Tibial nerve (tissue), 4 donors: ENCODE results near the gene MYRF. TPM values are rescaled to one million over a fixed set of nuclear protein-coding genes. Genes with fewer than 3 reads are reported as not detected.

Experiments used
- DNase-seq, 2 donors: peaks; one replicate each; pipeline ENCODE4 v3.0.0-alpha.2; 2019; ENCODE audit warnings: low spot score in 2 of 2
- H3K27ac ChIP-seq, 4 donors: fragments of 200-600 bp; sonication (generic) in 3 of 4; one replicate each; pipeline ENCODE4 v1.5.1; 2017 to 2019; ENCODE audit warnings: mild to moderate bottlenecking in 1 of 4
- H3K27me3 ChIP-seq, 2 donors: fragments of 200-600 bp; sonication (generic) in 1 of 2; one replicate each; pipeline versions ENCODE4 v1.5.1 to v1.6.0; 2017 to 2019
- H3K36me3 ChIP-seq, 3 donors: fragments of 200-600 bp; sonication (generic); one replicate each; pipeline ENCODE4 v1.5.1; 2018 to 2019
- H3K4me1 ChIP-seq, 4 donors: fragments of 200-600 bp; sonication (generic) in 3 of 4; one replicate each; pipeline ENCODE4 v1.5.1; 2017 to 2019
- H3K4me3 ChIP-seq, 4 donors: fragments of 200-600 bp; sonication (generic) in 3 of 4; one replicate each; pipeline ENCODE4 v1.5.1; 2017 to 2019; ENCODE audit warnings: mild to moderate bottlenecking in 1 of 4, moderate library complexity in 1 of 4
- H3K9me3 ChIP-seq, 4 donors: fragments of 200-600 bp; sonication (generic) in 3 of 4; one replicate each; pipeline ENCODE4 v1.5.1; 2017 to 2019
- EP300 ChIP-seq, 2 donors: sonication (generic); formaldehyde crosslinking; IDR thresholded peaks; one replicate each; pipeline ENCODE4 v1.6.1; 2017; ENCODE audit warnings: antibody characterized with exemption in 2 of 2, mild to moderate bottlenecking in 1 of 2
- POLR2A ChIP-seq, 2 donors: fragments of 450-650 bp; IDR thresholded peaks; one replicate each; pipeline ENCODE4 v1.6.1; 2017; ENCODE audit warnings: antibody characterized with exemption in 2 of 2, mild to moderate bottlenecking in 2 of 2, moderate library complexity in 2 of 2
- WGBS, 2 donors: methylation state at CpG; one replicate each; pipeline ENCODE4 v1.1.5; 2018; 5-methylcytosine and 5-hydroxymethylcytosine counted together
- total RNA-seq, 4 donors: library from RNA; depleted of rRNA; stranded (reverse); fragments of >200 nt; gene quantifications; one replicate each; pipeline ENCODE4 v1.1.0, GENCODE V29; 2016
- TF ChIP-seq, protein P1 (sequence below), 5 experiments: fragments of 200-600 bp in 3 of 5; fragments of 450-650 bp in 2 of 5; sonication (generic) in 3 of 5; IDR thresholded peaks; one replicate each; pipeline ENCODE4 v1.5.1; 2016 to 2019; ENCODE audit warnings: antibody characterized with exemption in 5 of 5, mild to moderate bottlenecking in 3 of 5, moderate library complexity in 2 of 5

MYRF gene
- total RNA-seq, 4 donors from 2014 or later, result 1.0 to 7.5 (median 2.1) TPM

DNA sequence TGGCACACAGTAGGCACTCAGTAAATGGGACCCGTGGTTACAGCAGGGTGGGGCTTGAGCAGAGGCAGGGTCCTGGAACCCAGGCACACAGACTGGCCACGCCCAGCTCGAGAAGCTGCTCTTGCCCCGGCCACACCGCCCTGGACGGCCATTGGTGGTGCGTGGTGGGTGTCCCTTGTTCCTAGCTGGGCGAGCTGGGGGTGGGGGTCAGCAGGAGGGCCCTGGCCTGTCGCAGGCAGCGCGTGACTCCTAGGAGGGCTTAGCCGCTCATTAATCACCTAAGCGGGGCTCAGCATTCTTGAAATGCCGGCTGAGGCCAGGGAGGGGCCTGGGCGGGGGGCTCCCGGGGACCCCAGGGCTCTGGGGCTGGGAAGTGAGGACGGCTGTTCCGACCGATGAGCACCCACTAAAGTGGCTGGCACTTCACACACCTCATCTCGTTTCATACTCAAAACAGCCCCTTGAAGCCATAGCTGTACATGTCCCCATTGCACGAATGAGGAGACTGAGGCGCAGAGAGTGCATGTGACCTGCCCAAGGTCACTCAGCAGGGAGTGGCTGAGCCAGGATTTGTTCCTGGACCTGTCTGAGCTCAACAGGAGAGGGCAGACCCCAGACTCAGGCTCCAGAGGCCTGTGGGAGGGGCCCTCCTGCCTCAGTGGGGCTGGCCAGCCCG lies 11.6 kb downstream of the MYRF start:
- Histone ChIP-seq H3K27ac (no peak overlapping the region), H3K27me3 (no peaks in the 10 kb centered on the region), H3K4me3 (no peak overlapping the region), H3K36me3 (no peaks in the 10 kb centered on the region), H3K4me1 (peaks cover 0 to 7% (median 0%) of the 10 kb centered on the region in 4 donors), H3K9me3 (no peaks in the 10 kb centered on the region)
- TF ChIP-seq, protein P1, sequence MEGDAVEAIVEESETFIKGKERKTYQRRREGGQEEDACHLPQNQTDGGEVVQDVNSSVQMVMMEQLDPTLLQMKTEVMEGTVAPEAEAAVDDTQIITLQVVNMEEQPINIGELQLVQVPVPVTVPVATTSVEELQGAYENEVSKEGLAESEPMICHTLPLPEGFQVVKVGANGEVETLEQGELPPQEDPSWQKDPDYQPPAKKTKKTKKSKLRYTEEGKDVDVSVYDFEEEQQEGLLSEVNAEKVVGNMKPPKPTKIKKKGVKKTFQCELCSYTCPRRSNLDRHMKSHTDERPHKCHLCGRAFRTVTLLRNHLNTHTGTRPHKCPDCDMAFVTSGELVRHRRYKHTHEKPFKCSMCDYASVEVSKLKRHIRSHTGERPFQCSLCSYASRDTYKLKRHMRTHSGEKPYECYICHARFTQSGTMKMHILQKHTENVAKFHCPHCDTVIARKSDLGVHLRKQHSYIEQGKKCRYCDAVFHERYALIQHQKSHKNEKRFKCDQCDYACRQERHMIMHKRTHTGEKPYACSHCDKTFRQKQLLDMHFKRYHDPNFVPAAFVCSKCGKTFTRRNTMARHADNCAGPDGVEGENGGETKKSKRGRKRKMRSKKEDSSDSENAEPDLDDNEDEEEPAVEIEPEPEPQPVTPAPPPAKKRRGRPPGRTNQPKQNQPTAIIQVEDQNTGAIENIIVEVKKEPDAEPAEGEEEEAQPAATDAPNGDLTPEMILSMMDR (IDR thresholded peaks at IDR 0.05), result no peak
- no peak for DNase-seq
- 68 to 71% methylated on average over 13 to 14 of the region's 23 CpGs for WGBS, 2 donors

- Histone ChIP-seq H3K27ac (no peak overlapping the region), H3K36me3 (no peaks in the 10 kb centered on the region), H3K27me3 (no peaks in the 10 kb centered on the region), H3K9me3 (no peaks in the 10 kb centered on the region), H3K4me1 (peaks cover 0 to 14% (median 0%) of the 10 kb centered on the region in 4 donors), H3K4me3 (no peak overlapping the region)
- TF ChIP-seq POLR2A (IDR thresholded peaks at IDR 0.05) (no peak), EP300 (IDR thresholded peaks at IDR 0.05) (no peak)
- 33 to 57% methylated on average over 4 to 16 of the region's 22 CpGs for WGBS, 2 donors
- DNase-seq, result no peak
Observed at GRCh38 chr11:61764606-61765260, 12.3 kb downstream of the MYRF start.

DNA sequence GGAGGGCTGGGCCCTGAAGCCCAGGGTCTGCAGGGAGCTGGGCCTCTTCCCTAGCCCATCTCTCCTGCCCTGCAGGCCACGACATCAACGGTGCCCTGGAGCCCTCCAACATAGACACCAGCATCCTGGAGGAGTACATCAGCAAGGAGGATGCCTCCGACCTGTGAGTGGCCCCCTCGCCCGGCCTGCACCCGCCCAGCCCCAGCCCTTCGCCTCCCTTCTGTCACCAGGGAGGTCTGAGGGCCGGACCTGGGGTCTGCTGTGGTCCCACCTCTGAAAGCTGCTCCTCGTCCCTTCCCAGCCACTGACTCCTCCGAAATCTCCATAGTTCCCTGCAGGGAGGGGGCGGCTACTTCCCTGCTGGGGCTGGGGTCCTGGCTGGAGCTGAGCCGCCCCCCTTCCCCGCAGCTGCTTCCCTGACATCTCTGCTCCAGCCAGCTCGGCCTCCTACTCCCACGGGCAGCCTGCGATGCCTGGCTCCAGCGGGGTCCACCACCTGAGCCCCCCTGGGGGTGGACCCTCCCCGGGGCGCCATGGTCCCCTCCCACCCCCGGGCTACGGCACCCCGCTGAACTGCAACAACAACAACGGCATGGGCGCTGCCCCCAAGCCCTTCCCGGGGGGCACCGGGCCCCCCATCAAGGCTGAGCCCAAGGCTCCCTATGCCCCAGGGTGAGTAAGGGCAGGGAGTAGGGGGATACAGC lies 13.3 kb downstream of the MYRF start:
- Histone ChIP-seq H3K9me3 (no peaks in the 10 kb centered on the region), H3K27me3 (no peaks in the 10 kb centered on the region), H3K4me1 (peaks cover 0 to 14% (median 0%) of the 10 kb centered on the region in 4 donors), H3K36me3 (no peaks in the 10 kb centered on the region), H3K27ac (no peak overlapping the region), H3K4me3 (no peak overlapping the region)
- WGBS, 2 donors, result 78 to 80% methylated on average over 15 to 19 of the region's 26 CpGs
- no peak for DNase-seq
- TF ChIP-seq POLR2A (IDR thresholded peaks at IDR 0.05), result no peak
- TF ChIP-seq EP300 (IDR thresholded peaks at IDR 0.05), result no peak
- TF ChIP-seq, protein P1 (IDR thresholded peaks at IDR 0.05), result no peak

DNA sequence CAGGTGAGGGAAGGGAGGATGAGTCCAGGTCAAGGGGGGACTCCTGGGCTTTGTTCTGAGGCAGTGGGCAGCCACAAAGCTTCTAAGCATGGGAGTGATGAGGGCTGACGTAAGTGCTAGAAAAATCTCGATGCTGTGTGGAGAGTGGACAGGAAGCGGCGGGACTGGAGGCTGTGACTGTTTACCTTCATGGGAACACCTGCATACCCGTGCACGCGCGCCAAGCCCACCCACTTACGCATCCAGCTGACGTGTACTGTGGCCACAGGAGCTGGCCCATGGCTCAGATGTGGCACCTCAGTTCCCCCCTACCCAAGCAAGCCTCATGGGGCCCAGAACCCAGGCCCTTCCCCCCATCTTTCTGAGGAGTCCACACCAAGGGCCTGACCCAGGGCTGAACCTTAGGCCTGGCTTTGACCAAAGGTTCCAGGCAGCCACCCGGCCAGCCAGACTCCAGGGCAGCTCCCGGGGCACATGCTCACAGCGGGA lies 14.0 kb downstream of the MYRF start:
- WGBS, 2 donors, result 80 to 81% methylated on average over 13 of the region's 13 CpGs
- Histone ChIP-seq H3K27me3 (no peaks in the 10 kb centered on the region), H3K4me1 (peaks cover 0 to 14% (median 0%) of the 10 kb centered on the region in 4 donors), H3K9me3 (no peaks in the 10 kb centered on the region), H3K4me3 (no peak overlapping the region), H3K36me3 (no peaks in the 10 kb centered on the region), H3K27ac (no peak overlapping the region)
- no peak for DNase-seq
- TF ChIP-seq EP300 (IDR thresholded peaks at IDR 0.05) (no peak), POLR2A (IDR thresholded peaks at IDR 0.05) (no peak)
- TF ChIP-seq, protein P1 (IDR thresholded peaks at IDR 0.05), result no peak

DNA sequence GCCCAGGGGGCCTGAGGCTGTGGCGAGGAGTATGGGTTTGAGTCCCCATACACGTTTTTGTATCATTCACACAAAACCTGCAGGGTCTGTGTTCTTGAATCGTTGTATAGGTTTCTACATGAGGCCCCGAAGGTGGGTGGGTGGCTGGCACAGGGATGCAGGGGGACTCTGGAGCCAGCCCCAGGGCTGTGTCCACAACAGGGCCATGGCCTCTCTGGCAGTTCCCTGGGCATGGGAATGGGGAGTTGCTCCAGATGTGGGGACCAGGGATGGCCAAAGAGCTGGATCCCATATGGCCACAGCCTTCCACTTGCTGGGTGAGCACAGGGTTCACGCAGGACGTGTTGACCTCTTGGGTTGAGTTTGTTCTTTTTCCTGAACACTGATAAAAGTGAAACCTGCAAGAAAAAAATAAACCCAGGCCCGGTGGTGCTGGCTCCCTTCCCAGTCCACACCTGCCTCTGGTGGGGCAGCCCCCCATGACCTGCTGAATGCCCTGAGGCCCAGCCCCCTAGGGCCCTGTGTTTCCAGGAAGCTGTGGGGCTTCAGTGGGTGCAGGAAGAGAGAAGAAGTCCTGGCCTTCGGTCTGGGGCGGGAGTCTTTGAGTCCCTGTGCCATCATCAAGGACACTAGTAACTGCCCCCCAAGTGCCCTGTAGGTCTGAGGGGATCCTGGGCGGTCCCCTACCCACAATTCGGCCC lies 16.1 kb downstream of the MYRF start:
- whole genome bisulfite sequencing, 2 donors, result 79% methylated on average over 10 to 11 of the region's 11 CpGs
- H3K4me3 ChIP-seq, result no peak overlapping the region
- no peak overlapping the region for H3K27ac ChIP-seq
- DNase-seq, result no peak
- TF ChIP-seq, protein P1 (IDR thresholded peaks at IDR 0.05), result no peak
- H3K27me3 ChIP-seq, result no peaks in the 10 kb centered on the region
- H3K9me3 ChIP-seq, result no peaks in the 10 kb centered on the region
- H3K4me1 ChIP-seq, result peaks cover 0 to 14% (median 0%) of the 10 kb centered on the region in 4 donors
- no peaks in the 10 kb centered on the region for H3K36me3 ChIP-seq
